Mesenchymal stem cell (in vitro differentiated cells and primary cell): ENCODE measurements around the gene TRAF3.

Source experiments
- DNase-seq: peaks from one replicate; pipeline ENCODE4 v3.0.0-alpha.2; 2013
- H2AFZ ChIP-seq: one replicate; pipeline ENCODE4 v1.6.1; 2013; ENCODE audit warnings: low read depth, mild to moderate bottlenecking, control low read depth, inconsistent platforms, low read length, moderate library complexity
- H2AK5ac ChIP-seq: 2 replicates; pipeline ENCODE4 v1.6.1; 2013; ENCODE audit warnings: low read length, moderate library complexity, mild to moderate bottlenecking, inconsistent platforms; ENCODE audit not compliant: severe bottlenecking
- H2BK120ac ChIP-seq: one replicate; pipeline ENCODE4 v1.6.1; 2013; ENCODE audit warnings: low read depth, mild to moderate bottlenecking, inconsistent platforms, low read length, moderate library complexity
- H2BK12ac ChIP-seq, 2 experiments: one replicate each; pipeline ENCODE4 v1.6.1; 2013; ENCODE audit warnings: inconsistent platforms in 2 of 2, low read length in 2 of 2, mild to moderate bottlenecking in 2 of 2, moderate library complexity in 2 of 2, control low read depth in 1 of 2
- H2BK15ac ChIP-seq: one replicate; pipeline ENCODE4 v1.6.1; 2013; ENCODE audit warnings: mild to moderate bottlenecking, low read depth, inconsistent platforms; ENCODE audit not compliant: poor library complexity, severe bottlenecking
- H2BK5ac ChIP-seq: 2 replicates; pipeline ENCODE4 v1.6.1; 2013; ENCODE audit warnings: low read depth, mild to moderate bottlenecking, low read length, control low read depth, inconsistent platforms; ENCODE audit not compliant: poor library complexity, severe bottlenecking
- H3K14ac ChIP-seq, 2 experiments: one replicate each; pipeline ENCODE4 v1.6.1; 2013; ENCODE audit warnings: inconsistent platforms in 2 of 2, low read length in 2 of 2, control low read depth in 1 of 2, mild to moderate bottlenecking in 1 of 2, moderate library complexity in 1 of 2
- H3K18ac ChIP-seq, 2 experiments: one replicate each; pipeline ENCODE4 v1.6.1; 2013; ENCODE audit warnings: inconsistent platforms in 2 of 2, low read length in 2 of 2, control low read depth in 1 of 2, low read depth in 1 of 2, mild to moderate bottlenecking in 1 of 2
- H3K23ac ChIP-seq, 2 experiments: one replicate each; pipeline ENCODE4 v1.6.1; 2013; ENCODE audit warnings: inconsistent platforms in 2 of 2, low read length in 2 of 2, mild to moderate bottlenecking in 2 of 2, moderate library complexity in 2 of 2, control low read depth in 1 of 2
- H3K27ac ChIP-seq: 2 replicates; pipeline ENCODE4 v1.5.1; 2013; ENCODE audit warnings: mild to moderate bottlenecking, moderate library complexity, low read length, control low read depth, inconsistent platforms; ENCODE audit not compliant: poor library complexity, severe bottlenecking
- H3K27me3 ChIP-seq, 2 experiments: 2 replicates each; pipeline versions ENCODE4 v1.6.1 to v1.7.0; 2013; ENCODE audit warnings: low read length in 2 of 2, mild to moderate bottlenecking in 2 of 2, moderate library complexity in 2 of 2, control low read depth in 1 of 2, inconsistent platforms in 1 of 2; ENCODE audit not compliant: control insufficient read depth in 1 of 2, insufficient read depth in 1 of 2
- H3K36me3 ChIP-seq, 2 experiments: 2 replicates each; pipeline versions ENCODE4 v1.6.1 to v1.7.0; 2013; ENCODE audit warnings: low read length in 2 of 2, control low read depth in 1 of 2, inconsistent platforms in 1 of 2, low read depth in 1 of 2, mild to moderate bottlenecking in 1 of 2; ENCODE audit not compliant: insufficient read depth in 2 of 2, control insufficient read depth in 1 of 2
- H3K4ac ChIP-seq, 2 experiments: one replicate each; pipeline ENCODE4 v1.6.1; 2013; ENCODE audit warnings: inconsistent platforms in 2 of 2, low read length in 2 of 2, mild to moderate bottlenecking in 2 of 2, moderate library complexity in 2 of 2, control low read depth in 1 of 2, low read depth in 1 of 2
- H3K4me1 ChIP-seq: 2 replicates; pipeline ENCODE4 v1.6.1; 2013; ENCODE audit warnings: low read depth, low read length, control low read depth; ENCODE audit not compliant: control insufficient read depth, insufficient read depth
- H3K4me2 ChIP-seq: 2 replicates; pipeline ENCODE4 v1.6.1; 2013; ENCODE audit warnings: low read length, mild to moderate bottlenecking, inconsistent platforms; ENCODE audit not compliant: poor library complexity, severe bottlenecking
- H3K4me3 ChIP-seq, 2 experiments: 2 replicates each; pipeline versions ENCODE4 v1.5.1 to v1.7.0; 2013; ENCODE audit warnings: low read length in 2 of 2, mild to moderate bottlenecking in 2 of 2, control low read depth in 1 of 2, low read depth in 1 of 2; ENCODE audit not compliant: insufficient read depth in 1 of 2
- H3K79me1 ChIP-seq: replicated peaks from 2 replicates; pipeline ENCODE4 v1.6.1; 2013; ENCODE audit warnings: mild to moderate bottlenecking, control low read depth, low read length, inconsistent platforms; ENCODE audit not compliant: poor library complexity, severe bottlenecking
- H3K9ac ChIP-seq: 2 replicates; pipeline ENCODE4 v1.7.0; 2013; ENCODE audit warnings: mild to moderate bottlenecking, low read length, moderate library complexity
- H3K9me3 ChIP-seq: 2 replicates; pipeline ENCODE4 v1.7.0; 2013; ENCODE audit warnings: mild to moderate bottlenecking, low read length; ENCODE audit not compliant: control insufficient read depth
- H4K8ac ChIP-seq: one replicate; pipeline ENCODE4 v1.6.1; 2013; ENCODE audit warnings: inconsistent platforms, mild to moderate bottlenecking, low read length, moderate library complexity
- H4K91ac ChIP-seq: one replicate; pipeline ENCODE4 v1.6.1; 2013; ENCODE audit warnings: mild to moderate bottlenecking, low read length, inconsistent platforms
- WGBS: methylation state at CpG from one replicate; pipeline ENCODE4 v1.1.7; 2013; ENCODE audit warnings: mixed read lengths; 5-methylcytosine and 5-hydroxymethylcytosine counted together

Gene TRAF3

GRCh38 chr14:102903889-102904512 lies 126.8 kb downstream of the TRAF3 start:
- no peak overlapping the region for H3K4me3 ChIP-seq
- peaks cover 59 to 77% of the 10 kb centered on the region in 2 experiments for H3K36me3 ChIP-seq
- no peaks in the 10 kb centered on the region for H3K4me1 ChIP-seq
- H3K9ac ChIP-seq: no peak overlapping the region
- no peak overlapping the region for H3K18ac ChIP-seq
- no peak overlapping the region for H4K8ac ChIP-seq
- WGBS: 95% methylated on average over 7 of the region's 7 CpGs
- no peak overlapping the region for H2BK15ac ChIP-seq
- no peak for DNase-seq
- H3K79me1 ChIP-seq: peaks cover 3% of the 10 kb centered on the region
- no peaks in the 10 kb centered on the region for H3K27me3 ChIP-seq
- H2BK12ac ChIP-seq: no peak overlapping the region
- no peak overlapping the region for H4K91ac ChIP-seq
- H3K4ac ChIP-seq: no peak overlapping the region
- H3K9me3 ChIP-seq: no peaks in the 10 kb centered on the region
- no peak overlapping the region for H3K4me2 ChIP-seq
- no peak overlapping the region for H2AK5ac ChIP-seq
- H3K14ac ChIP-seq: peak overlapping the region in 1 of 2 experiments; percentile 46
- no peak overlapping the region for H2AFZ ChIP-seq
- H3K23ac ChIP-seq: no peak overlapping the region
- no peak overlapping the region for H2BK120ac ChIP-seq
- no peak overlapping the region for H2BK5ac ChIP-seq
- no peak overlapping the region for H3K27ac ChIP-seq

- Histone ChIP-seq H4K8ac (no peak overlapping the region), H2BK120ac (no peak overlapping the region), H2AK5ac (no peak overlapping the region), H3K4me1 (no peaks in the 10 kb centered on the region), H2BK5ac (no peak overlapping the region), H3K9me3 (no peaks in the 10 kb centered on the region), H3K27me3 (no peaks in the 10 kb centered on the region), H3K27ac (no peak overlapping the region), H3K4me2 (no peak overlapping the region), H2AFZ (no peak overlapping the region), H3K14ac (no peak overlapping the region), H3K18ac (no peak overlapping the region), H3K79me1 (peaks cover 3% of the 10 kb centered on the region), H3K4ac (no peak overlapping the region), H3K9ac (no peak overlapping the region), H4K91ac (no peak overlapping the region), H2BK12ac (no peak overlapping the region), H3K4me3 (no peak overlapping the region), H3K36me3 (peaks cover 52 to 77% of the 10 kb centered on the region in 2 experiments), H2BK15ac (no peak overlapping the region), H3K23ac (no peak overlapping the region)
- WGBS: 96% methylated on average over 31 of the region's 38 CpGs
- DNase-seq: no peak
Observed at GRCh38 chr14:102905116-102906108, 128.2 kb downstream of the TRAF3 start.

GRCh38 chr14:102906616-102907302 lies 129.5 kb downstream of the TRAF3 start:
- Histone ChIP-seq H2BK5ac (no peak overlapping the region), H2AFZ (no peak overlapping the region), H3K27ac (no peak overlapping the region), H3K4me2 (no peak overlapping the region), H3K14ac (no peak overlapping the region), H3K4me1 (no peaks in the 10 kb centered on the region), H3K23ac (no peak overlapping the region), H4K8ac (no peak overlapping the region), H3K4me3 (no peak overlapping the region), H3K9ac (no peak overlapping the region), H2BK15ac (no peak overlapping the region), H3K36me3 (peaks cover 45 to 73% of the 10 kb centered on the region in 2 experiments), H3K18ac (no peak overlapping the region), H3K27me3 (no peaks in the 10 kb centered on the region), H2BK120ac (no peak overlapping the region), H3K9me3 (no peaks in the 10 kb centered on the region), H3K4ac (no peak overlapping the region), H2BK12ac (no peak overlapping the region), H3K79me1 (peaks cover 3% of the 10 kb centered on the region), H4K91ac (no peak overlapping the region), H2AK5ac (no peak overlapping the region)
- WGBS: 98% methylated on average over 30 of the region's 30 CpGs
- DNase-seq: no peak
